Tibial nerve (tissue), 3 donors: ENCODE results near the gene ARHGEF26.

Experiments
- POLR2A ChIP-seq, 2 donors: fragments of 450-650 bp; IDR thresholded peaks; one replicate each; pipeline ENCODE4 v1.6.1; 2017; ENCODE audit warnings: antibody characterized with exemption in 2 of 2, mild to moderate bottlenecking in 2 of 2, moderate library complexity in 2 of 2
- TF ChIP-seq, protein P1 (sequence below), 5 experiments: fragments of 200-600 bp in 3 of 5; fragments of 450-650 bp in 2 of 5; sonication (generic) in 3 of 5; IDR thresholded peaks; one replicate each; pipeline ENCODE4 v1.5.1; 2016 to 2019; ENCODE audit warnings: antibody characterized with exemption in 5 of 5, mild to moderate bottlenecking in 3 of 5, moderate library complexity in 2 of 5

DNA sequence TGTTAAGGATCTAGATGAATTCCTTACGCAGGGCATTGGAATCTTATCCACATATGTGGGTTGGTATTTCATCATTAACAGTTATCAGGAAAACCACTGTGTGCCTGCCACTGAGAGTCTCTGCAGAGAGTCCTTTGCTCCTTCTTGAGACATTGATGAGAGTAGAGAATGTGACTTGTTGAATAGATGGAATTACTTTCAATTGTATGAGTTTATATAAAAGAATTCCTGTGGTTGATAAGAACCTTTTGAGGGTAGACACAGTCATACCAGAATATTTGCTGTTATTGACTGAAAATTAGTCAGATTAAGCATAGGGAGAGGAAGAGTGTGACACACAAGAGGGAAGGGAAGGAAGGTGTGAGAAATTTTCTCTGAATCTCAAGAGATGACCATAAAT, 30.8 kb downstream of the ARHGEF26 start:
- TF ChIP-seq, protein P1, sequence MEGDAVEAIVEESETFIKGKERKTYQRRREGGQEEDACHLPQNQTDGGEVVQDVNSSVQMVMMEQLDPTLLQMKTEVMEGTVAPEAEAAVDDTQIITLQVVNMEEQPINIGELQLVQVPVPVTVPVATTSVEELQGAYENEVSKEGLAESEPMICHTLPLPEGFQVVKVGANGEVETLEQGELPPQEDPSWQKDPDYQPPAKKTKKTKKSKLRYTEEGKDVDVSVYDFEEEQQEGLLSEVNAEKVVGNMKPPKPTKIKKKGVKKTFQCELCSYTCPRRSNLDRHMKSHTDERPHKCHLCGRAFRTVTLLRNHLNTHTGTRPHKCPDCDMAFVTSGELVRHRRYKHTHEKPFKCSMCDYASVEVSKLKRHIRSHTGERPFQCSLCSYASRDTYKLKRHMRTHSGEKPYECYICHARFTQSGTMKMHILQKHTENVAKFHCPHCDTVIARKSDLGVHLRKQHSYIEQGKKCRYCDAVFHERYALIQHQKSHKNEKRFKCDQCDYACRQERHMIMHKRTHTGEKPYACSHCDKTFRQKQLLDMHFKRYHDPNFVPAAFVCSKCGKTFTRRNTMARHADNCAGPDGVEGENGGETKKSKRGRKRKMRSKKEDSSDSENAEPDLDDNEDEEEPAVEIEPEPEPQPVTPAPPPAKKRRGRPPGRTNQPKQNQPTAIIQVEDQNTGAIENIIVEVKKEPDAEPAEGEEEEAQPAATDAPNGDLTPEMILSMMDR (IDR thresholded peaks at IDR 0.05): no peak
- no peak for TF ChIP-seq POLR2A (IDR thresholded peaks at IDR 0.05)
